Upper lobe of right lung (tissue), 1 donor: ENCODE results near the gene SF3B3. TPM values are rescaled to one million over a fixed set of nuclear protein-coding genes. Genes with fewer than 3 reads are reported as not detected.
A peak's percentile ranks its signal among the peaks of the same experiment; 100 is the strongest.

Source experiments
- ATAC-seq: fragments of 200-7000 bp; cut with Tn5 transposase; one replicate; pipeline ENCODE4 v1.9.1; 2020; ENCODE audit warnings: mild to moderate bottlenecking, moderate library complexity
- DNase-seq: peaks from one replicate; pipeline ENCODE4 v3.0.0-alpha.2; 2020
- H3K27ac ChIP-seq: fragments of 200-600 bp; one replicate; pipeline ENCODE4 v1.8.0; 2022
- H3K27me3 ChIP-seq: fragments of 200-600 bp; one replicate; pipeline ENCODE4 v1.8.0; 2022; ENCODE audit warnings: mild to moderate bottlenecking
- H3K36me3 ChIP-seq: fragments of 200-600 bp; one replicate; pipeline ENCODE4 v1.8.0; 2022
- H3K4me1 ChIP-seq: fragments of 200-600 bp; one replicate; pipeline ENCODE4 v1.8.0; 2022
- H3K4me3 ChIP-seq: fragments of 200-600 bp; one replicate; pipeline ENCODE4 v1.8.0; 2022; ENCODE audit warnings: mild to moderate bottlenecking
- H3K9me3 ChIP-seq: fragments of 200-600 bp; one replicate; pipeline ENCODE4 v1.8.0; 2022
- intact Hi-C: fragments of 100-400 bp; cut with DNase I; formaldehyde crosslinking; loops from one replicate; pipeline ENCODE4 v1.11.0; 2022
- total RNA-seq: library from RNA; stranded (reverse); fragmentation: NEBNext Ultra II Directional; extraction: Animal tissue kit (Norgen Biotek cat#: 25700); gene quantifications from one replicate; pipeline ENCODE4 v1.2.1, GENCODE V29; 2021
- TF ChIP-seq, protein P1 (sequence below): fragments of 200-600 bp; IDR thresholded peaks from one replicate; pipeline ENCODE4 v1.8.0; 2022; ENCODE audit warnings: antibody characterized with exemption
- donor health status: DM: no; HTN: yes; CAD: no; lungs with severe emphysema.

SF3B3 gene
- total RNA-seq, 1 donor from 2014 or later, result 174 TPM

- intact Hi-C loops, result no loop called here
- TF ChIP-seq, protein P1, sequence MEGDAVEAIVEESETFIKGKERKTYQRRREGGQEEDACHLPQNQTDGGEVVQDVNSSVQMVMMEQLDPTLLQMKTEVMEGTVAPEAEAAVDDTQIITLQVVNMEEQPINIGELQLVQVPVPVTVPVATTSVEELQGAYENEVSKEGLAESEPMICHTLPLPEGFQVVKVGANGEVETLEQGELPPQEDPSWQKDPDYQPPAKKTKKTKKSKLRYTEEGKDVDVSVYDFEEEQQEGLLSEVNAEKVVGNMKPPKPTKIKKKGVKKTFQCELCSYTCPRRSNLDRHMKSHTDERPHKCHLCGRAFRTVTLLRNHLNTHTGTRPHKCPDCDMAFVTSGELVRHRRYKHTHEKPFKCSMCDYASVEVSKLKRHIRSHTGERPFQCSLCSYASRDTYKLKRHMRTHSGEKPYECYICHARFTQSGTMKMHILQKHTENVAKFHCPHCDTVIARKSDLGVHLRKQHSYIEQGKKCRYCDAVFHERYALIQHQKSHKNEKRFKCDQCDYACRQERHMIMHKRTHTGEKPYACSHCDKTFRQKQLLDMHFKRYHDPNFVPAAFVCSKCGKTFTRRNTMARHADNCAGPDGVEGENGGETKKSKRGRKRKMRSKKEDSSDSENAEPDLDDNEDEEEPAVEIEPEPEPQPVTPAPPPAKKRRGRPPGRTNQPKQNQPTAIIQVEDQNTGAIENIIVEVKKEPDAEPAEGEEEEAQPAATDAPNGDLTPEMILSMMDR, result no peak
- Histone ChIP-seq H3K4me1 (peaks cover 18% of the 10 kb centered on the region), H3K9me3 (no peaks in the 10 kb centered on the region), H3K4me3 (peak overlapping the region; percentile 7), H3K27me3 (no peaks in the 10 kb centered on the region), H3K27ac (peak overlapping the region; percentile 65), H3K36me3 (no peaks in the 10 kb centered on the region)
- DNase-seq, result no peak
- peak; percentile 11 for ATAC-seq
Observed at GRCh38 chr16:70589998-70590471, 66.4 kb downstream of the SF3B3 start.

DNA sequence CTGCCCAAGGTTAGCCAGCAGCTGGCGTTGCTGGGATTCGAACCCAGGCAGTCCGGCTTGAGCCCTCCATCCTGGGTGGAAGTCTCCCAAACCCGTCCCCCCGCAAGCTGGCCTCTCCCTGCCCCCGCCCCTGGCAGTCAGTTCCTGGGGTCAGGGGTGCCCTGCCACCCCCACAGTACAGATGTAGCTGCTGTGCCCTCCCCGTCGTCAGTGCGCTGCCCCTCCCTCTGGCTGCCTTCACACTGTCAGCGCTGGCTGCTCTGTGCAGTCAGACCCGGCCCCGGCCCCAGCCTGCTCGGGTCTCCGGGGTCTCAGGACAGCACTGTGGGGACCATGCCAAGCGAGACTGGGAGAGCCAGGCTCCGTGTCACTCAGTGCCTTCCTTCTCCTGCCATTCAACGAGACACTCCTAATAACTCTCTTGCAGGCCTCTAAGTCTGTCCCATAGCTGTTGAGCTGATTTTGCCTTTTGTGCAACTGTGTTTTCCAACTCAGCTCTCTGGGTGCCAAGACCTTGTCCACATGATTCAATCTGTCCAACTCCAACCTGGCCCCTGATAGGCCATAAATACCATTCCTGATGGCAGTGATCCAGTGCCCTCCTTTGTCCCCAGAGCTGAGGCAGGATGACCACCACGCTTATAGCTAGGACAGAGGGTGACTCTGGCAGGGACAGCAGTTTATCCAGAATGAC lies 67.3 kb downstream of the SF3B3 start:
- no peaks in the 10 kb centered on the region for H3K36me3 ChIP-seq
- peaks cover 18% of the 10 kb centered on the region for H3K4me1 ChIP-seq
- ATAC-seq, result peak; percentile 14
- DNase-seq, result no peak
- peak overlapping the region; percentile 65 for H3K27ac ChIP-seq
- intact Hi-C loops, result no loop called here
- no peaks in the 10 kb centered on the region for H3K27me3 ChIP-seq
- peak overlapping the region; percentile 7 for H3K4me3 ChIP-seq
- TF ChIP-seq, protein P1, result no peak
- H3K9me3 ChIP-seq, result no peaks in the 10 kb centered on the region

GRCh38 chr16:70591615-70592014 lies 68.0 kb downstream of the SF3B3 start:
- Histone ChIP-seq H3K36me3 (no peaks in the 10 kb centered on the region), H3K4me1 (peaks cover 18% of the 10 kb centered on the region), H3K4me3 (no peak overlapping the region), H3K9me3 (no peaks in the 10 kb centered on the region), H3K27me3 (no peaks in the 10 kb centered on the region), H3K27ac (peak overlapping the region; percentile 65)
- ATAC-seq (no peak), DNase-seq (no peak)
- intact Hi-C loops, result no loop called here
- TF ChIP-seq, protein P1, result no peak

- DNase-seq (no peak), ATAC-seq (peak; percentile 9)
- Histone ChIP-seq H3K9me3 (no peaks in the 10 kb centered on the region), H3K36me3 (no peaks in the 10 kb centered on the region), H3K4me3 (no peak overlapping the region), H3K4me1 (peaks cover 18% of the 10 kb centered on the region), H3K27ac (peak overlapping the region; percentile 65), H3K27me3 (no peaks in the 10 kb centered on the region)
- TF ChIP-seq, protein P1, result no peak
- intact Hi-C loops, result no loop called here
Observed at GRCh38 chr16:70592106-70592571, 68.5 kb downstream of the SF3B3 start.

- intact Hi-C loops, result no loop called here
- DNase-seq, result no peak
- no peak for ATAC-seq
- H3K4me3 ChIP-seq, result no peak overlapping the region
- H3K4me1 ChIP-seq, result peaks cover 18% of the 10 kb centered on the region
- H3K27me3 ChIP-seq, result no peaks in the 10 kb centered on the region
- no peaks in the 10 kb centered on the region for H3K9me3 ChIP-seq
- no peak overlapping the region for H3K27ac ChIP-seq
- H3K36me3 ChIP-seq, result no peaks in the 10 kb centered on the region
- TF ChIP-seq, protein P1, result no peak
Observed at GRCh38 chr16:70593544-70593943, 69.9 kb downstream of the SF3B3 start.
